ENCODE results near the gene LPCAT1. TPM values are rescaled to one million over a fixed set of nuclear protein-coding genes. Genes with fewer than 3 reads are reported as not detected.

LPCAT1 gene
- total and polyA plus RNA-seq, 2 of the 13 experiments (the other 11 are each of a cell fraction or from before 2014, with no cell fraction given), result 29.8 to 90.6 TPM

DNA sequence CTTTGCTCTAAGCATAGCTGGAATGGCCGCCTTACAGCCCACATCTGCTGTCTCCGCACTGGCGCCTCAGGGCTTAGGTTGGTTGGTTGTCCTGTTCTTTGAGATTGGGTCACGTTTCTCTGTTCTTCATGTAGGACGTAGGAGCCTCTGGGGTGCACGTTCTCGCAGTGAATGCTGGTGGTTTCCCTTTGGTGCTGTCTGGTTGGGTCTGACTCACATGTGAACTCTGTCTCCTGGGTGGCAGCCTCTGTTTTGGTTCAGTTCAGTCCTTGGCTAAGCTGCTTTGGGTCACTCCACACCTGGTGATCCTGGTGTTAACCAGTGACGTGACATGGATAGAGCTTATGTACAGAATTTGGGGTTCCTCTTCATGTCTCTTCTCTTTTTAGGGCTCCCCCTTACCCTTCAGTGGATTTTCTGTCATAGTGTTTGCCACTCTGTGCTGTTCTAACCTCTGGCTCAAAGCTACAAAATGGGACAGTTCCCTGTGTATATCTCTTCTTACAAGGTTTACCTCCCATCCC, 12.6 kb upstream of the LPCAT1 start (continued):
- TF ChIP-seq, protein P1, sequence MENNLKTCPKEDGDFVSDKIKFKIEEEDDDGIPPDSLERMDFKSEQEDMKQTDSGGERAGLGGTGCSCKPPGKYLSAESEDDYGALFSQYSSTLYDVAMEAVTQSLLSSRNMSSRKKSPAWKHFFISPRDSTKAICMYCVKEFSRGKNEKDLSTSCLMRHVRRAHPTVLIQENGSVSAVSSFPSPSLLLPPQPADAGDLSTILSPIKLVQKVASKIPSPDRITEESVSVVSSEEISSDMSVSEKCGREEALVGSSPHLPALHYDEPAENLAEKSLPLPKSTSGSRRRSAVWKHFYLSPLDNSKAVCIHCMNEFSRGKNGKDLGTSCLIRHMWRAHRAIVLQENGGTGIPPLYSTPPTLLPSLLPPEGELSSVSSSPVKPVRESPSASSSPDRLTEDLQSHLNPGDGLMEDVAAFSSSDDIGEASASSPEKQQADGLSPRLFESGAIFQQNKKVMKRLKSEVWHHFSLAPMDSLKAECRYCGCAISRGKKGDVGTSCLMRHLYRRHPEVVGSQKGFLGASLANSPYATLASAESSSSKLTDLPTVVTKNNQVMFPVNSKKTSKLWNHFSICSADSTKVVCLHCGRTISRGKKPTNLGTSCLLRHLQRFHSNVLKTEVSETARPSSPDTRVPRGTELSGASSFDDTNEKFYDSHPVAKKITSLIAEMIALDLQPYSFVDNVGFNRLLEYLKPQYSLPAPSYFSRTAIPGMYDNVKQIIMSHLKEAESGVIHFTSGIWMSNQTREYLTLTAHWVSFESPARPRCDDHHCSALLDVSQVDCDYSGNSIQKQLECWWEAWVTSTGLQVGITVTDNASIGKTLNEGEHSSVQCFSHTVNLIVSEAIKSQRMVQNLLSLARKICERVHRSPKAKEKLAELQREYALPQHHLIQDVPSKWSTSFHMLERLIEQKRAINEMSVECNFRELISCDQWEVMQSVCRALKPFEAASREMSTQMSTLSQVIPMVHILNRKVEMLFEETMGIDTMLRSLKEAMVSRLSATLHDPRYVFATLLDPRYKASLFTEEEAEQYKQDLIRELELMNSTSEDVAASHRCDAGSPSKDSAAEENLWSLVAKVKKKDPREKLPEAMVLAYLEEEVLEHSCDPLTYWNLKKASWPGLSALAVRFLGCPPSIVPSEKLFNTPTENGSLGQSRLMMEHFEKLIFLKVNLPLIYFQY (CRISPR knock-in tag; IDR thresholded peaks at IDR 0.05; ENCODE audit: borderline replicate concordance), result peak; percentile 25; the same call in 1 of the 2 replicates
- TF ChIP-seq, protein P2, sequence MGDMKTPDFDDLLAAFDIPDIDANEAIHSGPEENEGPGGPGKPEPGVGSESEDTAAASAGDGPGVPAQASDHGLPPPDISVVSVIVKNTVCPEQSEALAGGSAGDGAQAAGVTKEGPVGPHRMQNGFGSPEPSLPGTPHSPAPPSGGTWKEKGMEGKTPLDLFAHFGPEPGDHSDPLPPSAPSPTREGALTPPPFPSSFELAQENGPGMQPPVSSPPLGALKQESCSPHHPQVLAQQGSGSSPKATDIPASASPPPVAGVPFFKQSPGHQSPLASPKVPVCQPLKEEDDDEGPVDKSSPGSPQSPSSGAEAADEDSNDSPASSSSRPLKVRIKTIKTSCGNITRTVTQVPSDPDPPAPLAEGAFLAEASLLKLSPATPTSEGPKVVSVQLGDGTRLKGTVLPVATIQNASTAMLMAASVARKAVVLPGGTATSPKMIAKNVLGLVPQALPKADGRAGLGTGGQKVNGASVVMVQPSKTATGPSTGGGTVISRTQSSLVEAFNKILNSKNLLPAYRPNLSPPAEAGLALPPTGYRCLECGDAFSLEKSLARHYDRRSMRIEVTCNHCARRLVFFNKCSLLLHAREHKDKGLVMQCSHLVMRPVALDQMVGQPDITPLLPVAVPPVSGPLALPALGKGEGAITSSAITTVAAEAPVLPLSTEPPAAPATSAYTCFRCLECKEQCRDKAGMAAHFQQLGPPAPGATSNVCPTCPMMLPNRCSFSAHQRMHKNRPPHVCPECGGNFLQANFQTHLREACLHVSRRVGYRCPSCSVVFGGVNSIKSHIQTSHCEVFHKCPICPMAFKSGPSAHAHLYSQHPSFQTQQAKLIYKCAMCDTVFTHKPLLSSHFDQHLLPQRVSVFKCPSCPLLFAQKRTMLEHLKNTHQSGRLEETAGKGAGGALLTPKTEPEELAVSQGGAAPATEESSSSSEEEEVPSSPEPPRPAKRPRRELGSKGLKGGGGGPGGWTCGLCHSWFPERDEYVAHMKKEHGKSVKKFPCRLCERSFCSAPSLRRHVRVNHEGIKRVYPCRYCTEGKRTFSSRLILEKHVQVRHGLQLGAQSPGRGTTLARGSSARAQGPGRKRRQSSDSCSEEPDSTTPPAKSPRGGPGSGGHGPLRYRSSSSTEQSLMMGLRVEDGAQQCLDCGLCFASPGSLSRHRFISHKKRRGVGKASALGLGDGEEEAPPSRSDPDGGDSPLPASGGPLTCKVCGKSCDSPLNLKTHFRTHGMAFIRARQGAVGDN (CRISPR knock-in tag; IDR thresholded peaks at IDR 0.05), result peak; percentile 53; the same call in 1 of the 2 replicates
- TF ChIP-seq ZNF331 (CRISPR knock-in tag; IDR thresholded peaks at IDR 0.05) (peak; percentile 74; the same call in 1 of the 2 replicates), ZNF614 (CRISPR knock-in tag; IDR thresholded peaks at IDR 0.05; ENCODE audit: borderline replicate concordance) (no peak), ZFX (CRISPR knock-in tag; IDR thresholded peaks at IDR 0.05; ENCODE audit: low read depth) (0 out of 2 replicates have a peak, but pooled peaks have one; percentile 30), KDM5B (CRISPR knock-in tag; IDR thresholded peaks at IDR 0.05; ENCODE audit: borderline replicate concordance) (0 out of 2 replicates have a peak, but pooled peaks have one; percentile 25), ZSCAN9 (CRISPR knock-in tag; IDR thresholded peaks at IDR 0.05; ENCODE audit: borderline replicate concordance) (0 out of 2 replicates have a peak, but pooled peaks have one; percentile 38), EED (CRISPR knock-in tag; IDR thresholded peaks at IDR 0.05) (no peak), ZNF549 (CRISPR knock-in tag; IDR thresholded peaks at IDR 0.05) (no peak), SAP130 (CRISPR knock-in tag; IDR thresholded peaks at IDR 0.05; ENCODE audit: low read depth) (peak; percentile 66), MTF2 (CRISPR knock-in tag; IDR thresholded peaks at IDR 0.05; ENCODE audit: borderline replicate concordance) (no peak)
- TF ChIP-seq, protein P3, sequence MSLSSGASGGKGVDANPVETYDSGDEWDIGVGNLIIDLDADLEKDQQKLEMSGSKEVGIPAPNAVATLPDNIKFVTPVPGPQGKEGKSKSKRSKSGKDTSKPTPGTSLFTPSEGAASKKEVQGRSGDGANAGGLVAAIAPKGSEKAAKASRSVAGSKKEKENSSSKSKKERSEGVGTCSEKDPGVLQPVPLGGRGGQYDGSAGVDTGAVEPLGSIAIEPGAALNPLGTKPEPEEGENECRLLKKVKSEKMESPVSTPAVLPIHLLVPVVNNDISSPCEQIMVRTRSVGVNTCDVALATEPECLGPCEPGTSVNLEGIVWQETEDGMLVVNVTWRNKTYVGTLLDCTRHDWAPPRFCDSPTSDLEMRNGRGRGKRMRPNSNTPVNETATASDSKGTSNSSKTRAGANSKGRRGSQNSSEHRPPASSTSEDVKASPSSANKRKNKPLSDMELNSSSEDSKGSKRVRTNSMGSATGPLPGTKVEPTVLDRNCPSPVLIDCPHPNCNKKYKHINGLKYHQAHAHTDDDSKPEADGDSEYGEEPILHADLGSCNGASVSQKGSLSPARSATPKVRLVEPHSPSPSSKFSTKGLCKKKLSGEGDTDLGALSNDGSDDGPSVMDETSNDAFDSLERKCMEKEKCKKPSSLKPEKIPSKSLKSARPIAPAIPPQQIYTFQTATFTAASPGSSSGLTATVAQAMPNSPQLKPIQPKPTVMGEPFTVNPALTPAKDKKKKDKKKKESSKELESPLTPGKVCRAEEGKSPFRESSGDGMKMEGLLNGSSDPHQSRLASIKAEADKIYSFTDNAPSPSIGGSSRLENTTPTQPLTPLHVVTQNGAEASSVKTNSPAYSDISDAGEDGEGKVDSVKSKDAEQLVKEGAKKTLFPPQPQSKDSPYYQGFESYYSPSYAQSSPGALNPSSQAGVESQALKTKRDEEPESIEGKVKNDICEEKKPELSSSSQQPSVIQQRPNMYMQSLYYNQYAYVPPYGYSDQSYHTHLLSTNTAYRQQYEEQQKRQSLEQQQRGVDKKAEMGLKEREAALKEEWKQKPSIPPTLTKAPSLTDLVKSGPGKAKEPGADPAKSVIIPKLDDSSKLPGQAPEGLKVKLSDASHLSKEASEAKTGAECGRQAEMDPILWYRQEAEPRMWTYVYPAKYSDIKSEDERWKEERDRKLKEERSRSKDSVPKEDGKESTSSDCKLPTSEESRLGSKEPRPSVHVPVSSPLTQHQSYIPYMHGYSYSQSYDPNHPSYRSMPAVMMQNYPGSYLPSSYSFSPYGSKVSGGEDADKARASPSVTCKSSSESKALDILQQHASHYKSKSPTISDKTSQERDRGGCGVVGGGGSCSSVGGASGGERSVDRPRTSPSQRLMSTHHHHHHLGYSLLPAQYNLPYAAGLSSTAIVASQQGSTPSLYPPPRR (CRISPR knock-in tag; IDR thresholded peaks at IDR 0.05; ENCODE audit: borderline replicate concordance), result peak; percentile 14; the same call in 1 of the 2 replicates
- TF ChIP-seq, protein P4, sequence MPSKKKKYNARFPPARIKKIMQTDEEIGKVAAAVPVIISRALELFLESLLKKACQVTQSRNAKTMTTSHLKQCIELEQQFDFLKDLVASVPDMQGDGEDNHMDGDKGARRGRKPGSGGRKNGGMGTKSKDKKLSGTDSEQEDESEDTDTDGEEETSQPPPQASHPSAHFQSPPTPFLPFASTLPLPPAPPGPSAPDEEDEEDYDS (CRISPR knock-in tag; IDR thresholded peaks at IDR 0.05), result peak; percentile 20; the same call in 1 of the 2 replicates
- TF ChIP-seq, protein P5, sequence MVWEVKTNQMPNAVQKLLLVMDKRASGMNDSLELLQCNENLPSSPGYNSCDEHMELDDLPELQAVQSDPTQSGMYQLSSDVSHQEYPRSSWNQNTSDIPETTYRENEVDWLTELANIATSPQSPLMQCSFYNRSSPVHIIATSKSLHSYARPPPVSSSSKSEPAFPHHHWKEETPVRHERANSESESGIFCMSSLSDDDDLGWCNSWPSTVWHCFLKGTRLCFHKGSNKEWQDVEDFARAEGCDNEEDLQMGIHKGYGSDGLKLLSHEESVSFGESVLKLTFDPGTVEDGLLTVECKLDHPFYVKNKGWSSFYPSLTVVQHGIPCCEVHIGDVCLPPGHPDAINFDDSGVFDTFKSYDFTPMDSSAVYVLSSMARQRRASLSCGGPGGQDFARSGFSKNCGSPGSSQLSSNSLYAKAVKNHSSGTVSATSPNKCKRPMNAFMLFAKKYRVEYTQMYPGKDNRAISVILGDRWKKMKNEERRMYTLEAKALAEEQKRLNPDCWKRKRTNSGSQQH (CRISPR knock-in tag; IDR thresholded peaks at IDR 0.05; ENCODE audit: low read depth), result no peak

Measured in HepG2 (cell line).